IPS-15b (cell line): Measurements from ENCODE around the gene ASTN2.

ENCODE experiments used
- H3K27me3 ChIP-seq: one replicate; pipeline ENCODE4 v1.6.1; 2013; ENCODE audit warnings: low read length; ENCODE audit not compliant: control insufficient read depth, insufficient read depth
- H3K36me3 ChIP-seq: one replicate; pipeline ENCODE4 v1.6.1; 2013; ENCODE audit warnings: low read length; ENCODE audit not compliant: control insufficient read depth, insufficient read depth
- H3K4me1 ChIP-seq: one replicate; pipeline ENCODE4 v1.6.1; 2013; ENCODE audit warnings: mild to moderate bottlenecking, low read length; ENCODE audit not compliant: control insufficient read depth, insufficient read depth
- H3K4me3 ChIP-seq: one replicate; pipeline ENCODE4 v1.5.1; 2013; ENCODE audit warnings: low read depth, low read length
- H3K9ac ChIP-seq: one replicate; pipeline ENCODE4 v1.6.1; 2013; ENCODE audit warnings: low read depth, mild to moderate bottlenecking, low read length
- H3K9me3 ChIP-seq: one replicate; pipeline ENCODE4 v1.6.1; 2013; ENCODE audit warnings: mild to moderate bottlenecking, low read length; ENCODE audit not compliant: control insufficient read depth, insufficient read depth

Gene ASTN2

GRCh38 chr9:117265253-117265652 lies 149.6 kb downstream of the ASTN2 start:
- Histone ChIP-seq H3K27me3 (peaks cover 13% of the 10 kb centered on the region), H3K9me3 (no peaks in the 10 kb centered on the region), H3K9ac (no peak overlapping the region), H3K36me3 (no peaks in the 10 kb centered on the region), H3K4me1 (peaks cover 10% of the 10 kb centered on the region), H3K4me3 (no peak overlapping the region)

DNA sequence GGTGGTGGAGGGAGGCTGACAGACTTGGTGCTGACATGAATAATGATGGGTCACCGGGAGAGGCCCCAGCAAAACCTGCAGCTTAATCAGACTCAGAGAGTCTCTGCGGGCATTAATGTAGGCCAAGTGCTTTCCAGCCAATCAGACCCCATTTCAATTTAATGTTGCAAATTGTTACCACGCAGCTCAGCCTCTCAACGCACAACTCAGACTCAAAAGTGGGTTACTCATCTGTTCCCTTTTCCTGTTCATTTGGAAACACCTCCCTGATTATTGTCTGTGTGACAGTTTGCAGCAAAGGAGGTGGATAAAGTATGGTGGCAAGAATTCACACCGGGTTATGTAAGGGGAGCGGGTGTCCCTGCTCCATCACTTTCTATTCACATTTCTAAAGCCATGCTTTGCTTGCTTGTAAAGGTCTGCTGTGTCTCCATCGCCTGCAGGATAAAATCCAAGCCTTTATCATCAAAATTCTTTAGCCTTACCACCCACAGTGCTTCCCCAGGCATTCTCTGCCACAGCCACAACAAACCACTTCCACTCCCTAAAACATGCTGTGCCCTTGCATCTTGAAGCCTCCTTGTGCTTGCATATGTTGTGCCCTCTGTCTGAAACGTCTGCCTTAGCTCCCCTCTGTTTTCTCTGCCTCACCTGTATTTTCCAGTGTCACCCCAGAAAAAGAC lies 156.5 kb downstream of the ASTN2 start:
- H3K4me3 ChIP-seq = no peak overlapping the region
- H3K27me3 ChIP-seq = no peaks in the 10 kb centered on the region
- no peaks in the 10 kb centered on the region for H3K9me3 ChIP-seq
- no peak overlapping the region for H3K9ac ChIP-seq
- H3K36me3 ChIP-seq = no peaks in the 10 kb centered on the region
- no peaks in the 10 kb centered on the region for H3K4me1 ChIP-seq

- no peak overlapping the region for H3K9ac ChIP-seq
- H3K4me3 ChIP-seq = no peak overlapping the region
- no peaks in the 10 kb centered on the region for H3K9me3 ChIP-seq
- H3K4me1 ChIP-seq = no peaks in the 10 kb centered on the region
- H3K36me3 ChIP-seq = no peaks in the 10 kb centered on the region
- H3K27me3 ChIP-seq = no peaks in the 10 kb centered on the region
Observed at GRCh38 chr9:117253261-117253660, 161.6 kb downstream of the ASTN2 start.

DNA sequence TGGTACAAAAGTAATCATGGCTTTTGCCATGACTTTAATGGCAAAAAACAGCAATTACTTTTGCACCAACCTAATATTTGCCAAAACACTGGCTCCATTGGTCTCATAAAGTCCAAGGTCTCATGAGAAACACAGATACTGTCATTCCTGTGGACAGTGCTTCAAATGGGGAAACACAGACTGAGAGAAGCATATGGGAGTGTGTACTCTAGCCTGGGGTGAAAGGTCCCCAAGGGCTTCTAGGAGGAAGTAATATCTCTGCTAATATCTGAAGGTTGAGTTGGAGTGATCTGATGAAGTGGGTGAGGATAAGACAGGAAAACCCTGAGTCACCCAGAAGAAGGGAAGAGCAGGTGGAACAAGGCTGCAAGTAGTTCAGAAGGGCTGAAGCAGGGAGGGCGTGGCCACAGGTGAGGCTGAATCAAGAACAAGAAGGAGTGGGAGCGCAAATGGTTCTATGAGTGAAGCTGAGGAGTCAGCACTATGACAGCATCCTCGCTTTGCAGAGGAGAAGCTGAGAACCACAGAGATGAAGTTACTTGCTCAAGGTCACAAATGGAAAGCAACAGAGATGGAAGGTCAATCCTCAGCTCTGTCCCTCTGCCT lies 164.1 kb downstream of the ASTN2 start:
- Histone ChIP-seq H3K27me3 (no peaks in the 10 kb centered on the region), H3K36me3 (no peaks in the 10 kb centered on the region), H3K4me3 (no peak overlapping the region), H3K9me3 (no peaks in the 10 kb centered on the region), H3K9ac (no peak overlapping the region), H3K4me1 (no peaks in the 10 kb centered on the region)

DNA sequence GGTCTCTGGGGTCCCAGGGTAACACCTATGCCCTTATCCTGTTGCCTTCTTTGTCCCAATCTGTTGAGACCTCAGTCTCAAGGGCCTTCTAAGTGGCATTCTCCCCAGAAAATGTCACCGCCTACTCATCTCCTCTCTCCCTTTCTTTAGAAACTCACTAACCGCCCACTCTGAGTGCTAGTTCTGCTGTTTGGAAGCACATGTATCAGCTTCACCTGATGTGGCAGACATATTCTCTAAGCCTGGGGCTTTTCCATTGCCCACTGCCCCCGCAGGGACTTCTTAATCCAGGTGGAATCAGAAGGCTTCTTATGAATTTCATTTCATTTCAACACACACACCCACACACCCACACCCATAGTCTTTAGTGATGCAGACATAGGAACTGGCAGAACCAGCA lies 165.1 kb downstream of the ASTN2 start:
- Histone ChIP-seq H3K9me3 (no peaks in the 10 kb centered on the region), H3K4me3 (no peak overlapping the region), H3K9ac (no peak overlapping the region), H3K27me3 (no peaks in the 10 kb centered on the region), H3K4me1 (no peaks in the 10 kb centered on the region), H3K36me3 (no peaks in the 10 kb centered on the region)

- no peak overlapping the region for H3K9ac ChIP-seq
- H3K36me3 ChIP-seq = no peaks in the 10 kb centered on the region
Observed at GRCh38 chr9:117247266-117247665, 167.6 kb downstream of the ASTN2 start.

DNA sequence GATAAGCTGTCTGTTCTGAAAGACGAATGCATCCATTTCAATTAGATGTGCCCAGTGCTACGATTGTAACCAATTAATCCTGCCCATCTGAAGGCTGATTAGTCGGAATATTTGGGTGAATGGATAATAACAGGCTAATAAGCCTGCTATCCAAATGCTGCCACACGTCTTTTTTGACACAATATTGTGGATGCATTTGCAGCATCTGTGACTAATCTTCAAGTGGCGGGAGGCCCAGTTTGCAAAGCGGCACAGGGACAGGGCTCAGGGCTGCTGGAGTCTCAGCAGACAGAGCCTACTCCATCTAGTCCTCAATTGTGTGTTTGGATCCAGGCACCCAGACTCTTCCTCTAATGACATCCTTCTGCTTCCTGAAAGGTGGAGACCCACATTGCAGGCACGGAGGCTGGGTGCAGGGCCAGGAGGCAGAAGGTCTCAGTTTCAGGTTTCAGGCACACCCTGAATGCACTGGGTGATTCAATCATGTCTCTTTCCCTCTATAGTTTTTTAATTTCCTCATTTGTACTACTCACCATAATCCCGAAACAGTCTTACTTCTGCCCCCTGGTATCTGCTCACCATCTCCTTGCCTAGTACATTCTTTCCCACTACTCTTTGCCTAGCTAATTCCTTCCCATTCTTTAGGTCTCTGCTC lies 169.6 kb downstream of the ASTN2 start:
- Histone ChIP-seq H3K9me3 (peaks cover 9% of the 10 kb centered on the region), H3K4me1 (no peaks in the 10 kb centered on the region), H3K4me3 (no peak overlapping the region), H3K36me3 (no peaks in the 10 kb centered on the region), H3K27me3 (no peaks in the 10 kb centered on the region), H3K9ac (no peak overlapping the region)

More at GRCh38 chr9:117247266-117247665, 167.6 kb downstream of the ASTN2 start:
- no peak overlapping the region for H3K4me3 ChIP-seq
- no peaks in the 10 kb centered on the region for H3K9me3 ChIP-seq
- no peaks in the 10 kb centered on the region for H3K4me1 ChIP-seq
- H3K27me3 ChIP-seq = no peaks in the 10 kb centered on the region

DNA sequence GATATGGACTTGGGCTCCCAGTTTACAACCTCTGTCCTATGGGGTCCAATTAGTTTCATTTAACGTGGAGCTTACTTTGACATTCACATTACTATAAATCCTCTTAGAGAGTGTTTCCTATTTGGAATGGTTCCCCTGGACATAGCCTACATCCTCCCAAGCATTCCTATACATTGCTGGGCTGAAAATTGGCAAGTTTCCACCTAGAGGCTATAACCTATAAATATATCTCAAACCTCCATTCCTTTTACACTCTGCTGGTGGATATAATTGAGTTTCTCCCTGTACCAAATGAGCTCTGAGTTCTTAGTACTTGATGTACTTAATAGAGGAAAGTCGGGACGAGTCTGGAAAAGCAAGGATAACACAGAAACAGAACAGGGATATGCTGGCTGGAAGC lies 172.8 kb downstream of the ASTN2 start:
- no peak overlapping the region for H3K4me3 ChIP-seq
- no peaks in the 10 kb centered on the region for H3K27me3 ChIP-seq
- H3K36me3 ChIP-seq = no peaks in the 10 kb centered on the region
- H3K9me3 ChIP-seq = peaks cover 13% of the 10 kb centered on the region
- H3K4me1 ChIP-seq = no peaks in the 10 kb centered on the region
- H3K9ac ChIP-seq = no peak overlapping the region

- no peaks in the 10 kb centered on the region for H3K27me3 ChIP-seq
- H3K4me1 ChIP-seq = no peaks in the 10 kb centered on the region
- H3K4me3 ChIP-seq = no peak overlapping the region
- H3K9ac ChIP-seq = no peak overlapping the region
- no peaks in the 10 kb centered on the region for H3K36me3 ChIP-seq
- H3K9me3 ChIP-seq = peaks cover 13% of the 10 kb centered on the region
Observed at GRCh38 chr9:117239428-117239827, 175.4 kb downstream of the ASTN2 start.

DNA sequence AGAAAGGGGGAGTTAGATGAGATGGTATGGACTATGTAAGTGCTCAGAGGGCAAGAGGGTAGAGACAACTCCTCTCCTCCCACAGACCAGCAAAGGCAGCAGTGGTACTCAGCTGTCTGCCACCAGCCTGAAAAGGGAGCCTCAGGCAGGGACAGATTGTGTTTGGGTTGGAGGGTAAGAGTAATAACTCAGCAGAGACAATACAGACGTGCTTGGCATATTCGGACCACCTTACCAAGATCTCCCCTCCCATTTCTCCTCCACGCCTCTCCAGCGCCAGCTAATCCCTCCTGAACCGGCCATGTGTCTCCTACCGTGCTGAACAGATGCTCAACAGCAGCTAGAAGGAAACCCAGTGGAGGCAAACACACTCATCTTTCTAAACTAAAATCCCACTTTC lies 180.8 kb downstream of the ASTN2 start:
- Histone ChIP-seq H3K27me3 (no peaks in the 10 kb centered on the region), H3K9me3 (no peaks in the 10 kb centered on the region), H3K9ac (no peak overlapping the region), H3K4me1 (no peaks in the 10 kb centered on the region), H3K4me3 (no peak overlapping the region), H3K36me3 (no peaks in the 10 kb centered on the region)

GRCh38 chr9:117233016-117233415 lies 181.8 kb downstream of the ASTN2 start:
- no peak overlapping the region for H3K4me3 ChIP-seq
- no peaks in the 10 kb centered on the region for H3K9me3 ChIP-seq
- no peaks in the 10 kb centered on the region for H3K27me3 ChIP-seq
- H3K36me3 ChIP-seq = no peaks in the 10 kb centered on the region
- no peak overlapping the region for H3K9ac ChIP-seq
- no peaks in the 10 kb centered on the region for H3K4me1 ChIP-seq

GRCh38 chr9:117232281-117232680 lies 182.6 kb downstream of the ASTN2 start:
- Histone ChIP-seq H3K36me3 (no peaks in the 10 kb centered on the region), H3K4me1 (no peaks in the 10 kb centered on the region), H3K27me3 (no peaks in the 10 kb centered on the region), H3K9me3 (no peaks in the 10 kb centered on the region), H3K9ac (no peak overlapping the region), H3K4me3 (no peak overlapping the region)
